HG03439 (cell line): ENCODE data around the gene ARHGEF17.

Source experiments
- ATAC-seq: cut with Tn5 transposase; IDR thresholded peaks from one replicate; pipeline ENCODE4 v1.9.1; 2021; ENCODE audit warnings: mild to moderate bottlenecking, moderate library complexity; ENCODE audit not compliant: unreplicated experiment

Gene ARHGEF17

GRCh38 chr11:73313652-73314051 lies 5.6 kb downstream of the ARHGEF17 start:
- no peak for ATAC-seq

- no peak for ATAC-seq
These were observed 6.3 kb downstream of the ARHGEF17 start for GRCh38 chr11:73314117-73314961.

- no peak for ATAC-seq
These were observed 7.4 kb downstream of the ARHGEF17 start for GRCh38 chr11:73315293-73316020.

GRCh38 chr11:73316422-73316821 lies 8.3 kb downstream of the ARHGEF17 start:
- ATAC-seq: no peak

- no peak for ATAC-seq
These were observed 9.3 kb downstream of the ARHGEF17 start for GRCh38 chr11:73317373-73317772.

- no peak for ATAC-seq
These were observed 9.7 kb downstream of the ARHGEF17 start for GRCh38 chr11:73317803-73318202.

- no peak for ATAC-seq
These were observed 10.5 kb downstream of the ARHGEF17 start for GRCh38 chr11:73318501-73319011.

- ATAC-seq: no peak
These were observed 12.9 kb downstream of the ARHGEF17 start for GRCh38 chr11:73320763-73321603.

GRCh38 chr11:73321604-73322381 lies 13.7 kb downstream of the ARHGEF17 start:
- ATAC-seq: no peak

- ATAC-seq: no peak
These were observed 14.6 kb downstream of the ARHGEF17 start for GRCh38 chr11:73322382-73323306.

- ATAC-seq: no peak
These were observed 15.4 kb downstream of the ARHGEF17 start for GRCh38 chr11:73323464-73323863.

GRCh38 chr11:73324116-73324515 lies 16.0 kb downstream of the ARHGEF17 start:
- ATAC-seq: no peak

GRCh38 chr11:73324665-73325035 lies 16.6 kb downstream of the ARHGEF17 start:
- no peak for ATAC-seq

GRCh38 chr11:73325036-73325981 lies 17.2 kb downstream of the ARHGEF17 start:
- ATAC-seq: peak; percentile 65

- no peak for ATAC-seq
These were observed 19.1 kb downstream of the ARHGEF17 start for GRCh38 chr11:73326929-73327811.

GRCh38 chr11:73327812-73328364 lies 19.8 kb downstream of the ARHGEF17 start:
- no peak for ATAC-seq

- no peak for ATAC-seq
These were observed 22.6 kb downstream of the ARHGEF17 start for GRCh38 chr11:73330569-73331093.
